Measurements from ENCODE around the gene GID8.

Gene GID8

DNA sequence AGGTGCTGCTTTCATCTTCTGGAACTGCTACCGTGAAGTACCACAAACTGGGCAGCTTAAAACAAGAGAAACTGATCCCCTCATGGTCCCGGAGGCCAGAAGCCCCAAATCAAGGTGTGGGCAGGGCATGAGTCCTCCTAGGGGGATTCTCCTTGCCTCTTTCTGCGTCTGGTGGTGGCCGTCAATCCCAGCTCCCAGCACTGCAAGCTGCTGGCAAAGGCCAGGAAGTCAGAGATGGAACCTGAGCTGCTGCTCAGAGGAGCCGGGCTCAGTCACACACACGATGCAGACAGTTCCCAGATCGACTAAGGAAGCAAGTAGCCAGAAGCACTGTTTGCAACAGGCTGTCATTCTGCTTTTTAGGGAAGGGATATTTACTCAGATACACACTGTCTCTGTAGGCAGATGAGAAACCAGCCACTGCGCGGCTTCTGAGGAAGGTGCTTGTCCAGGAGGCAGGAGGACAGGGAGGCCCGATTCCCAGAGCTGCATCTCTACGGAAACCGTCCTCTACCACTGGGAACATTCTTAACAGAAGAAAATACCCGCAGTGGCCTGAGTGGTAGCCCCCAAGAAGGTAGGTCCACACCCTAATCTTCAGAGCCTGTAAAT is 53.4 kb downstream of the GID8 start:
- no peak for DNase-seq

DNA sequence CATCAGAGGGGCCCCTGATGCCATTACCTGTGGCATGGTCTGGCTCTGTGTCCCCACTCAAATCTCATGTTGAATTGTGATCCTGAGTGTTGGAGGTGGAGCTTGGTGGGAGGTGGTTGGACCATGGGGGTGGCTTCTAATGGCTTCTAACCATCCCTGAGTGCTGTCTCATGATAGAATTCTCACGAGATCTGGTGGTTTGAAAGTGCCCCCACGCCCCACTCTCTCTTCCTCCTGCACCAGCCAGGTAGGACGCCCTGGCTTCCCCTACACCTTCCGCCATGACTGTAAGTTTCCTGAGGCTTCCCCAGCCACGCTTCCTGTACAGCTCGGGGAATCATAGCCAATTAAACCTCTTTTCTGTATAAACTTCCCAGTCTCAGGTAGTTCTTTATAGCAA is 53.9 kb downstream of the GID8 start:
- DNase-seq, result no peak

DNA sequence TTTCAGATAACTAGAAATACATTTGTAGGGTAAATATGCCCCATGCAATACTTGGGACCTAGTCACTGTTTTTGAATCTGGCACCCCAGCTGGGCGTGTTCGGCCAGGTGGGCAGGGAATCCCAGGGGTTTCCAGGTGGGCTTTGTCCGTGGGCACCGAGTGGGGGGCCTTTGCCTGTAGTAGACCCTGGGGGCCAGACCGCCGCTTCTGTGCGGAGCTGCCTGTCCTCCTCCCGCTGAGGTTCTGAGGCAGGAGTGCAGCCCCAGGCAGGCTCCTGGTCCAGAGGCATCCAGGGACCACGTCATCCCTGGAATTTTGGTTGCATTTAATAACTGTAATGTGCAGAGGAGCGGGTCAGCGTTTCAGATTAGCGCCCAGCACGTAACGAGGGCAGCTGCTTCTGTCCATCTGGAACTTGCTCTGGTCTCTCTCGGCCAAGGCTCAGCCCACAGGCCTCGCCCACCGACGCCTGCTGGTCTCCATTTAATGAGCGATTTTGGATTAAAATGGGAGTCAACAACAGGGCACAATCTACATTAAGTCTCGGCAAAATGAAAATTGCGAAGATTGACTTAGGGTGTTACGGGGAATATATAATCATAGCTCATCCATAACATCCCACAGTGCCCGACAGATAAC is 56.0 kb downstream of the GID8 start:
- no peak for DNase-seq

GRCh38 chr20:62994869-62995281 is 56.9 kb downstream of the GID8 start:
- DNase-seq, result no peak

- no peak for DNase-seq
Measured at GRCh38 chr20:62995481-62995880, 57.5 kb downstream of the GID8 start.

GRCh38 chr20:62995898-62996595 is 58.1 kb downstream of the GID8 start:
- DNase-seq, result no peak

GRCh38 chr20:62996596-62996982 is 58.6 kb downstream of the GID8 start:
- no peak for DNase-seq

DNA sequence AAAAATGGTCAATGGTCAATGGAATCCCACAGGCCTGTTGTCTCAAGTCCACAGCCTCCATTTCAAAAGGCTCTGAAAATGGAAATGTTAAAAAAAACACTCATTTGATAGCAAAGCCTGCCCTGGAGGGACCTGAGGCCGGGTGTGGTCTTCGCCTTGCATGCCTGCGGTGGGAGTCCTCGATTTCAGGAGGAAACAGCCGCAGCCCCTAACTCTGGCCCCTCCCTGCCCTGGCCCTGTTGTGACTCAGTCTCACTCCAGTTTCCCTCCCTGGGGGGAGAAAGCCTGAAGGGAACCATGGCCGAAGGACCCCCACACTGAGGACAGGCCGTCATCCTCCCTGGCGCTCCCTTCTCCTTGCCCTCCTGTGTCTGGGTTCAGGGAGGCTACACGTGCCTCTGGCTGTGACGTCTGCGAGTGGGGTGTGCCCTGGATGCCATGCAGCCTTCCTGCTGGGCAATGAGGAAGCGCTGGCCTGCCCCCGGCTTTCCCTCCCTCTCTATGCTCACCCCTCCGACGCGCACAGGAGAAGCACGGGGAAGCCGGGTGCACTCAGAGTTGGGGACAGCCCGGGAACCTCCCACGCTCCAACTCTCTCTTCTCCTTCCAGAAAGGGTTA is 59.6 kb downstream of the GID8 start:
- no peak for DNase-seq

All from cortex of kidney (tissue), 1 donor.